Measurements from ENCODE around the gene PUM2. TPM values are rescaled to one million over a fixed set of nuclear protein-coding genes. Genes with fewer than 3 reads are reported as not detected.

PUM2 gene
- total and polyA plus RNA-seq, 7 donors: 13.0 to 61.7 (median 43.9) TPM

GRCh38 chr2:20397811-20398447 lies 47.3 kb upstream of the PUM2 start:
- intact Hi-C loops (cut with DNase I): loop anchor here in 1 of 2 donors (5.0 kb wide), 1 partner anchor 244 kb away; no protein-coding TSS in a partner anchor
- Histone ChIP-seq H3K27ac (no peak overlapping the region), H3K9me3 (no peaks in the 10 kb centered on the region), H3K4me3 (no peak overlapping the region), H3K4me1 (no peaks in the 10 kb centered on the region), H3K36me3 (ENCODE audit: insufficient read depth in 1 of 2, low read depth in 1 of 2) (no peaks in the 10 kb centered on the region), H3K27me3 (ENCODE audit: insufficient read depth in 3 of 3, low read length in 2 of 3) (peaks cover 0 to 1% (median 0%) of the 10 kb centered on the region in 3 donors)
- DNase-seq (no peak), ATAC-seq (no peak)
- no peak for TF ChIP-seq CTCF (IDR thresholded peaks at IDR 0.05)
- 82 to 93% (median 90%) methylated on average over 5 of the region's 5 CpGs for WGBS, 3 donors

- no peaks in the 10 kb centered on the region for H3K9me3 ChIP-seq
- WGBS, 3 donors: 79 to 89% (median 83%) methylated on average over 9 of the region's 9 CpGs
- TF ChIP-seq CTCF (IDR thresholded peaks at IDR 0.05): no peak
- DNase-seq: no peak
- intact Hi-C loops (cut with DNase I): loop anchor here in 1 of 2 donors (5.0 kb wide), 1 partner anchor 246 kb away; no protein-coding TSS in a partner anchor
- H3K27me3 ChIP-seq (ENCODE audit: insufficient read depth in 3 of 3, low read length in 2 of 3): peaks cover 0 to 1% (median 0%) of the 10 kb centered on the region in 3 donors
- no peak for ATAC-seq
- H3K36me3 ChIP-seq (ENCODE audit: insufficient read depth in 1 of 2, low read depth in 1 of 2): no peaks in the 10 kb centered on the region
- H3K27ac ChIP-seq: no peak overlapping the region
- no peaks in the 10 kb centered on the region for H3K4me1 ChIP-seq
- H3K4me3 ChIP-seq: no peak overlapping the region
Observed at GRCh38 chr2:20396356-20397000, 45.8 kb upstream of the PUM2 start.

- Histone ChIP-seq H3K27ac (no peak overlapping the region), H3K36me3 (ENCODE audit: insufficient read depth in 1 of 2, low read depth in 1 of 2) (no peaks in the 10 kb centered on the region), H3K27me3 (ENCODE audit: insufficient read depth in 3 of 3, low read length in 2 of 3) (peaks cover 0 to 1% (median 0%) of the 10 kb centered on the region in 3 donors), H3K4me3 (no peak overlapping the region), H3K4me1 (no peaks in the 10 kb centered on the region), H3K9me3 (no peaks in the 10 kb centered on the region)
- TF ChIP-seq CTCF (IDR thresholded peaks at IDR 0.05): no peak
- intact Hi-C loops (cut with DNase I): no loop called here
- no peak for ATAC-seq
- no peak for DNase-seq
- 92% methylated on average over 4 of the region's 4 CpGs for WGBS, 3 donors
Observed at GRCh38 chr2:20393986-20394385, 43.3 kb upstream of the PUM2 start.

- H3K9me3 ChIP-seq: no peaks in the 10 kb centered on the region
- no peaks in the 10 kb centered on the region for H3K4me1 ChIP-seq
- no peak overlapping the region for H3K27ac ChIP-seq
- peaks cover 0 to 1% (median 0%) of the 10 kb centered on the region in 3 donors for H3K27me3 ChIP-seq (ENCODE audit: insufficient read depth in 3 of 3, low read length in 2 of 3)
- 86 to 93% (median 89%) methylated on average over 8 of the region's 8 CpGs for WGBS, 3 donors
- ATAC-seq (no peak), DNase-seq (no peak)
- no peaks in the 10 kb centered on the region for H3K36me3 ChIP-seq (ENCODE audit: insufficient read depth in 1 of 2, low read depth in 1 of 2)
- TF ChIP-seq CTCF (IDR thresholded peaks at IDR 0.05): no peak
- intact Hi-C loops (cut with DNase I): no loop called here
- H3K4me3 ChIP-seq: no peak overlapping the region
Observed at GRCh38 chr2:20391951-20392699, 41.5 kb upstream of the PUM2 start.

Data from psoas muscle (tissue), 8 donors.